Sigmoid colon (tissue), 4 donors: ENCODE results near the gene MOV10L1.

ENCODE experiments used
- EP300 ChIP-seq, 4 donors: sonication (generic); formaldehyde crosslinking; IDR thresholded peaks; one replicate each; pipeline ENCODE4 v1.6.1; 2017; ENCODE audit warnings: antibody characterized with exemption in 4 of 4
- TF ChIP-seq, protein P1 (sequence below), 4 experiments: fragments of 450-650 bp in 3 of 4; fragments of 200-600 bp in 1 of 4; IDR thresholded peaks; one replicate each; pipeline ENCODE4 v1.5.1; 2016 to 2019; ENCODE audit warnings: antibody characterized with exemption in 4 of 4, mild to moderate bottlenecking in 3 of 4, moderate library complexity in 2 of 4

DNA sequence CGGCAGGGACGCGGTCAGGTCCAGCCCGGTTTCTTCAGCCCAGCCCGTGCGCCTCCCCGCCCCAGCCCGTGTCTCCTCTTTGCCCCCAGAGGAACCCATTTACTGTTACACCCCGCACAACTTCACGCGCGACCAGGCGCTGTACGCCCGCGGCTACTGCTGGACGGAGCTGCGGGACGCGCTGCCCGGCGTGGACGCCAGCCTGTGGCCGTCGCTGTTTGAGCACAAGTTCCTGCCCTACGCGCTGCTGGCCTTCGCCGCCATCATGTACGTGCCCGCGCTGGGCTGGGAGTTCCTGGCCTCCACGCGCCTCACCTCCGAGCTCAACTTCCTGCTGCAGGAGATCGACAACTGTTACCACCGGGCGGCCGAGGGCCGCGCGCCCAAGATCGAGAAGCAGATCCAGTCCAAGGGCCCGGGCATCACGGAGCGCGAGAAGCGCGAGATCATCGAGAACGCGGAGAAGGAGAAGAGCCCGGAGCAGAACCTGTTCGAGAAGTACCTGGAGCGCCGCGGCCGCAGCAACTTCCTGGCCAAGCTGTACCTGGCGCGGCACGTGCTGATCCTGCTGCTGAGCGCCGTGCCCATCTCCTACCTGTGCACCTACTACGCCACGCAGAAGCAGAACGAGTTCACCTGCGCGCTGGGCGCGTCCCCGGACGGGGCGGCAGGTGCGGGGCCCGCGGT, 87.2 kb downstream of the MOV10L1 start:
- no peak for TF ChIP-seq EP300 (IDR thresholded peaks at IDR 0.05)
- TF ChIP-seq, protein P1, sequence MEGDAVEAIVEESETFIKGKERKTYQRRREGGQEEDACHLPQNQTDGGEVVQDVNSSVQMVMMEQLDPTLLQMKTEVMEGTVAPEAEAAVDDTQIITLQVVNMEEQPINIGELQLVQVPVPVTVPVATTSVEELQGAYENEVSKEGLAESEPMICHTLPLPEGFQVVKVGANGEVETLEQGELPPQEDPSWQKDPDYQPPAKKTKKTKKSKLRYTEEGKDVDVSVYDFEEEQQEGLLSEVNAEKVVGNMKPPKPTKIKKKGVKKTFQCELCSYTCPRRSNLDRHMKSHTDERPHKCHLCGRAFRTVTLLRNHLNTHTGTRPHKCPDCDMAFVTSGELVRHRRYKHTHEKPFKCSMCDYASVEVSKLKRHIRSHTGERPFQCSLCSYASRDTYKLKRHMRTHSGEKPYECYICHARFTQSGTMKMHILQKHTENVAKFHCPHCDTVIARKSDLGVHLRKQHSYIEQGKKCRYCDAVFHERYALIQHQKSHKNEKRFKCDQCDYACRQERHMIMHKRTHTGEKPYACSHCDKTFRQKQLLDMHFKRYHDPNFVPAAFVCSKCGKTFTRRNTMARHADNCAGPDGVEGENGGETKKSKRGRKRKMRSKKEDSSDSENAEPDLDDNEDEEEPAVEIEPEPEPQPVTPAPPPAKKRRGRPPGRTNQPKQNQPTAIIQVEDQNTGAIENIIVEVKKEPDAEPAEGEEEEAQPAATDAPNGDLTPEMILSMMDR (IDR thresholded peaks at IDR 0.05), result no peak
